ENCODE measurements around the gene ZNF446.
"Not testable (repeated sequence)": the region's sequence is repeated elsewhere in the genome, so short reads cannot be mapped to it uniquely, and the experiment has no call there.

ZNF446 gene

GRCh38 chr19:58507602-58508223, 31.6 kb downstream of the ZNF446 start:
- not testable (repeated sequence) for DNase-seq (ENCODE audit: low spot score)

- no peak for DNase-seq (ENCODE audit: low spot score)
Measured at GRCh38 chr19:58509731-58510083, 33.6 kb downstream of the ZNF446 start.

- no peak for DNase-seq (ENCODE audit: low spot score)
Measured at GRCh38 chr19:58510084-58510862, 34.1 kb downstream of the ZNF446 start.

GRCh38 chr19:58511353-58512208, 35.4 kb downstream of the ZNF446 start, which contains the start of gene SLC27A5:
SLC27A5 (minus strand) TSS chr19:58511992; CDS start chr19:58511955, 37 bp downstream.
- DNase-seq (ENCODE audit: low spot score), result no peak

GRCh38 chr19:58513213-58513693, 37.1 kb downstream of the ZNF446 start:
- DNase-seq (ENCODE audit: low spot score), result no peak

GRCh38 chr19:58513694-58514563, 37.8 kb downstream of the ZNF446 start:
- DNase-seq (ENCODE audit: low spot score), result peak; percentile 93

- no peak for DNase-seq (ENCODE audit: low spot score)
Measured at GRCh38 chr19:58514564-58515022, 38.4 kb downstream of the ZNF446 start.

- DNase-seq (ENCODE audit: low spot score), result no peak
Measured at GRCh38 chr19:58515259-58515658, 39.1 kb downstream of the ZNF446 start.

GRCh38 chr19:58516246-58516836, 40.2 kb downstream of the ZNF446 start:
- no peak for DNase-seq (ENCODE audit: low spot score)

GRCh38 chr19:58516964-58517833, 41.0 kb downstream of the ZNF446 start:
- DNase-seq (ENCODE audit: low spot score), result no peak

- no peak for DNase-seq (ENCODE audit: low spot score)
Measured at GRCh38 chr19:58518256-58519086, 42.3 kb downstream of the ZNF446 start.

- peak; percentile 49 for DNase-seq (ENCODE audit: low spot score)
Measured at GRCh38 chr19:58519087-58519354, 42.9 kb downstream of the ZNF446 start.

- peak; percentile 87 for DNase-seq (ENCODE audit: low spot score)
Measured at GRCh38 chr19:58519355-58520256, 43.5 kb downstream of the ZNF446 start, which contains the start of gene ZBTB45. ZBTB45 (minus strand) TSS chr19:58519810; CDS start chr19:58517673, 2,137 bp downstream.

- no peak for DNase-seq (ENCODE audit: low spot score)
Measured at GRCh38 chr19:58520257-58520599, 44.1 kb downstream of the ZNF446 start.

GRCh38 chr19:58521651-58522050, 45.5 kb downstream of the ZNF446 start:
- no peak for DNase-seq (ENCODE audit: low spot score)

- DNase-seq (ENCODE audit: low spot score), result no peak
Measured at GRCh38 chr19:58522709-58523108, 46.6 kb downstream of the ZNF446 start.

- no peak for DNase-seq (ENCODE audit: low spot score)
Measured at GRCh38 chr19:58529405-58529804, 53.3 kb downstream of the ZNF446 start.

All from hematopoietic multipotent progenitor cell treated with erythropoietin and hydrocortisone succinate and interleukin-3 and kit ligand, for 17 days (in vitro differentiated cells).